GM19324 (cell line): ENCODE measurements around the gene CMTR2.
A peak's percentile ranks its signal among the peaks of the same experiment; 100 is the strongest.
"Not testable (repeated sequence)": the region's sequence is repeated elsewhere in the genome, so short reads cannot be mapped to it uniquely, and the experiment has no call there.

ENCODE experiments used
- ATAC-seq: cut with Tn5 transposase; IDR thresholded peaks from one replicate; pipeline ENCODE4 v1.9.1; 2021; ENCODE audit warnings: mild to moderate bottlenecking, moderate library complexity; ENCODE audit not compliant: unreplicated experiment, low FRiP score

Gene CMTR2, protein sequence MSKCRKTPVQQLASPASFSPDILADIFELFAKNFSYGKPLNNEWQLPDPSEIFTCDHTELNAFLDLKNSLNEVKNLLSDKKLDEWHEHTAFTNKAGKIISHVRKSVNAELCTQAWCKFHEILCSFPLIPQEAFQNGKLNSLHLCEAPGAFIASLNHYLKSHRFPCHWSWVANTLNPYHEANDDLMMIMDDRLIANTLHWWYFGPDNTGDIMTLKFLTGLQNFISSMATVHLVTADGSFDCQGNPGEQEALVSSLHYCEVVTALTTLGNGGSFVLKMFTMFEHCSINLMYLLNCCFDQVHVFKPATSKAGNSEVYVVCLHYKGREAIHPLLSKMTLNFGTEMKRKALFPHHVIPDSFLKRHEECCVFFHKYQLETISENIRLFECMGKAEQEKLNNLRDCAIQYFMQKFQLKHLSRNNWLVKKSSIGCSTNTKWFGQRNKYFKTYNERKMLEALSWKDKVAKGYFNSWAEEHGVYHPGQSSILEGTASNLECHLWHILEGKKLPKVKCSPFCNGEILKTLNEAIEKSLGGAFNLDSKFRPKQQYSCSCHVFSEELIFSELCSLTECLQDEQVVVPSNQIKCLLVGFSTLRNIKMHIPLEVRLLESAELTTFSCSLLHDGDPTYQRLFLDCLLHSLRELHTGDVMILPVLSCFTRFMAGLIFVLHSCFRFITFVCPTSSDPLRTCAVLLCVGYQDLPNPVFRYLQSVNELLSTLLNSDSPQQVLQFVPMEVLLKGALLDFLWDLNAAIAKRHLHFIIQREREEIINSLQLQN

DNA sequence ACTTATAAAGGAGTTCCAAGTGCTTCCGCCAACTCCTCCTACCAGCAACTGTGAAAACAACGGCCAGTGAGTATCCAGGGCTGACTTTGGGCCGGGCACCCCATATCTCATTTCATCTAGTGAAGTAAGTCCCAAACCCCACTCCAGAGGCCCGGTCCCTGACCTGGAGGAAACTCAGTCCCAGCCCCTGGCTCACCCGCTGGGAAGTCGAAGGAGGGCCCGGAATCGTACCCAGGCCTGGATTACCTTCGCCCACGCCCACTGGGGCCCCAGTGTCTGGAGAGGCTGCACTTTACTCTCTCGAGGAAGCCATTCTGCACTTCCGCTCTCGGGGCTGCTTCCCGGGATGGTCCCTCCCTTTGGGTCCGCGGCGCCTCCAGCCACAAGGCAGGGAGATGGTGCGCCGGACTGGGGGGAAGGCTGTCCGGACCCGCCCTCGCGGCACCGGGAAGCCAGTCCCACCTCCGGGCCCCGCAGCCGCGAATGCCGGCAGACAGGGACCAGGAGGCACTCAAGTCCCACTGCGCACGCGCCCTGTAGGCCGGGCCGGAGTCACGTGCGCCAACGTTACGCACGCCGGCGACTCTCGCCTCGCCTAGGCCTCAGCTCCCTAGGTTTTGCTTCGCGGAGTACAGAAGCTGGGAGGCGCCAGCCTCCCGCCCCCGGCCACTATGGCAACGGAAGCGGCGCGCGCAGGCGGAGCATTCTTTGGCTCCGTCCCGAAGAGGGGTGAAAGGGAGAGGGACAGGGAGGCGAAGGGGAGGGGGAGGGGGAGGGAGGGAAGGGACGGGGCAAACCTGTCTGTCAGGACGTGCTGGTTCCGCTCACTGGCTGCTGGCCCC lies at the start of gene CMTR2:
TSS of gene CMTR2 (minus strand) at position 513 of the 842 bp plus-strand sequence. CDS start 3,482 bp downstream, outside the sequence.
- peak; percentile 95 for ATAC-seq

DNA sequence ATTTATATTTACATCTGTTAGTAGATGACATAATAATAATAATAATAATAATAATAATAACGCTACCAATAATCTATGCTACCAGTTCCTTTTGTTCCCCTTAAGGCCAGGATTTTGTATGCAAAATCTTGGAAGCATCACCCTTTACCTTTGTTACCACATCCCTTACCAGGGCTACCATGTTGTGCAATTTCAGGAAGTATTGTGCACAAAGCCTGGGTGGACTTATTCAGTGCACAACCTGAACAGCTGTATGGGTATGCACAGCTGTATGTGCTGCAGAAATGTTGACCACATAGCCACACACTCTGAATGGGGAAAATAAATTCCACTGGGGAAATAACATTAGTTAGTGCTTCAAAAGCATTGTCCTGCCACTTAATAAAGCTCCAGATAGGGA lies 49.4 kb upstream of the CMTR2 start:
- no peak for ATAC-seq

DNA sequence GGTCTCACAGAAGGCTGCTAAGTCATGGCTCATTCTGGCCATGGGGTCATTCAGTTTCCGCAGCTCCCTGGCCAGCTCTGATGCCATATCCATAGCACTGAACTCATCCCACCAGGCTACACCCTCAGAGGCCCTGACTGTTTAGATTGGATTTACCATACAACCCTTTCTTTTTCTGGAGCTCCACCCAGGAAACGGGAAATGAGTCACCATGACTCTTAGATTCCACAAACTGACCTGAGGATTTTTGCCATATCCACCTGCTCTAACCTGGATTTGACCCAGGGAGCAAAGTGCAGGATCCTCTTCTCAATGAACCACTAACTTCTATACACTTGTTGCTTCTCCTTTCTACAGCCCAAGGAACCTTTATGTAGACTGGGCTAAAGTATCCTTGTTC lies 49.0 kb upstream of the CMTR2 start:
- ATAC-seq = no peak

DNA sequence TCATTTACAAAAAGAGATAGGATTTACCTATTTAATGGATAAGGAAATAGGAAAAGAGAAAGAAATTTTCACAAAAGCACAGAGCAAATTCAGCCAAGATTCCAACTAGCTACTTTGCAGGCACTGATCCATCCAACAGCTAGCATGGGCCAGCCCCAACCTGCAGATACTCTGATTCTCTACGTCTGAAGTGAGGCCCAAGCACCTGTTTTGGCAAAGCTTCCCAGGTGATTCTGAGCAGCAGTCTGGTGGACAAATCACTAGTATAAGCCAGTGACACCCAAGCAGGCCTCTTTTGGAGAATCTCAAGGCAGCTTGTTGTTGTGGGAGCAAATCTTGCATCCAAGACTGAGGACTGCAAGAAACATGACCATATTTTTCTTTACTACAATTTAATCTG lies 48.4 kb upstream of the CMTR2 start:
- ATAC-seq = no peak

DNA sequence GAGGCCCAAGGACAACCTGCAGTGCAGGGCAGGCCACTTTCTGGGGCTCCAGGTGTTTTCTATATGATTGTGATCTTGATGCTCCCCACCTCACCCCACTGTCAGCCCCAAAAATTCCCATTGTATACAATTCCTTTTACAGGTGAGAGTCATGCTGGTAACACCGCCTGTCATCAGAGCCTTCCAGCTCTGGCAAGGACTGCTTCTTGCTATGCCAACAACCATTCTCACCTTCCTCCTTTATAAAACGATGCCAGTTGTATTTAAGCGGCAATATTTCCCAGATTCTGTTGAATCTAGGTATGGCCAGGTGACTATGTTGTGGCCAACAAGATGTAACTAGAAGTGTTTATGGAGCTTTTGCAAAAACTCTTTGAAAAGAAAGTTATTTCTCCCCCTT lies 38.9 kb upstream of the CMTR2 start:
- ATAC-seq = no peak

DNA sequence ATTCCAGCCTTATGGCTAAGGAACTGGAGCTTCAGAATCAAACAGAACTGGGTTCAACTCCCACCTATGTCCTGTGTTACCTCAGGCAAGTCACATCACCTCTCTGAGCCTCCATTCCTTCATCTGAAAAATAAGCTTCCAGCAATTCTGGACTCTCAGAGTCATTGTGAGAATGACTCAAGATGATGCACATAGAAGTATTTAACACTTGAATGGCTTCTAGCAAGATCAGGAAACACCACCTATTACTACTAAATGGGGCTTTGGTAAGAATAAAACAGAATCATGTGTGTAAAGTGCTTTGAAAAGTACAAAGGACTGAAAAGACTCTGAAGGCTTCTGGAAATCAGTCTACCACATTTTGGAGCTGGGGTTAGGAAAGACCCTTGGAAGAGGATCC lies 38.5 kb upstream of the CMTR2 start:
- no peak for ATAC-seq

DNA sequence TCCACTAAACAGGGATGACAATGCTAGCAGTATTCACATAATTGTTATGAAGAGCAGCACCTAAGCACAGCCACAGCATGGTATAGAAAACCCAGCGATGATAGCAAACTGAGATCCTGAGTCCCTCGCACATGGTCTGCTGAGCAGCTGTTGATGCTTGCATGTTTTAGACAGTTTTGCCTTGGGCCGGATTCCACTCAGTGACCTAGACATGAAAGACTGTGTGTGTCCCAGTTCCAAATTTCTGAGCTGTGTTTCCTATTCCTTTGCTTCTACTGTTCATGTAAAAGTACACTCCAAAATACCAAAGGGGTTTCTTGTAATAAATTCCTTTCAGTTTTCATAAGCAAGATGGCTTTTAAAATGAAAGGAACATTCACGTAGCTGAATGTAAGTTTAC lies 30.8 kb upstream of the CMTR2 start:
- no peak for ATAC-seq

DNA sequence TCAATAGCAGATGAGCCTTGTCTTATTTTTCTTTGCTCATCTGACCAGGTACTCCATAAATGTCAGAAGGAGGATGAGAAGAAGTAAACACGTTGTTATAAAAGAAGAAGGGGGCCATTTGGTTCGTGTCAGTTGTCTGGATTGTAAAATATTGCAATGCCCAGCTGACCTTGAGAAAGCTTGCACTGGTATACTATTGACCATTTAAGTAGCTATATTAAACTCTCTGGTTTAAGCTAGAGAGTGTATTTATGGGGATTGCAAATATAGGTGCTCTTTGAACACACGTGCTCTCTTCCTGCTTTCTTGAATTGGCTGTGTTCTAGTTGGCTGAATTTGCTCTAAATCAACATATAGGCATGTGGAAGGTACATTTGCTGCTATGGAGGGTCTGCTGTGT lies 26.1 kb upstream of the CMTR2 start:
- no peak for ATAC-seq

DNA sequence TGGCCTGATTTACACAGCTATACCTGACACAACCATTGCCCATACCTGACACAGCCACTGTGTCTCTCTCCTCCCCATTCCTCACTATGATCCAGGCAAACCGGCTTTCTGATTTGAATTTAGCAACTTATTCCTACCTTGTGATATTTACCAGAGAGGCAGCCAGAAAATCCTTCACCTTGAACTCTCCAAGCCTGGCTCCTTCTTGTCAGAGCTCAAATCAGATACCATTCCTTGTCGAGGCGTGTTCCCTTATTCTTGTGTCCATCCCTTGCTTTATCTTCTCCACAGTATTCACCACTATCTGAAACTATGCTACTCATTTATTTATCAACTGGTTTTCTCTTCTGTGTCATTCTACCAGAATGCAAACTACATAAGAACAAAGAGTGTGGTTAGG lies 24.4 kb upstream of the CMTR2 start:
- not testable (repeated sequence) for ATAC-seq

DNA sequence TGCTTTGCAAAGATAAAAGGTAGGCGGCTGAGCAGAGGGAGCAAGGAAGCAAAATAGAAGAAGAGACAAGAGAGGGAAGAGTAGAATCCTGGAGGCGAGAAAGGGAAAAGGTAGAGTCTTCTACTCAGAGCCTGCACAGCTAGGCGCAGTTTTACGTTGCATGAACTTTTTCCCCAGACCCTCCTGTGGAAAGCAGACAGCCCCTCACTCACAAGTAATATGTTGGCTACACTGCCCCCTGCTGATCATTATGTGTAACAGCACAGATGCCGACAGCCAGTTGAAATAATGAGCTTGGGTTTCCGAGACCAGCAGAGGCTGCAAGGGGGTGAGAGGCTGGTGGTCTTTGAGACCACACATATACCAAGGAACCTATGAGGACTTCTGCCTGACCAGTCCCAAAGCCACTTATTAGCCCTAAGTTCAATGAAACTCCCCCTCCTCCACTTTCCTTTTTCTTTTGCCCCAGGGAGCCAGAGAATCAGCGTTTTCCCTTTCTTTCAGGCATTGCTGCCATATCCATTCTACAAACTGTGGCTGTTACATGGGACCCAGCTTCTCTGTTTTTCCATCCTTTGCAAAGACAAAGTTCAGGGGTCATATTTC lies 22.5 kb upstream of the CMTR2 start:
- ATAC-seq = no peak

DNA sequence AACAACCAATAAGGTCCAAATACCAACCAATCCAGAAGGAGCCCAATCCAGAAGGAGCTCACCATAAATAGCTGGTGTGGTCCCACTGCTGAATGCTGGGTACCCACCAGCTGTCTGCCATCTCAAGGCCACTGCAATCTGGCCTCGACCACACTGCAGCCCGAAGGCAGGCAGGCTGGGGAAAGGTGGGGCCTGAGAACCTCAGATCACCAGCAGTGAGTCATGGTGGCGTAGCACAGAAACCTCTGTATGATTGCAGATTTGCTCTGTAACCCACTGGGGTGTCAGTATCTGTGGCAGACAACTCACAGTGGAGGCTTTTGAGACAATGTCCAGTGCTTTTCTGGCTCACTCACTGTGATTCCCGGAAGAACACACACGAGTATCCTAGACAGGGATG lies 14.7 kb upstream of the CMTR2 start:
- ATAC-seq = no peak

DNA sequence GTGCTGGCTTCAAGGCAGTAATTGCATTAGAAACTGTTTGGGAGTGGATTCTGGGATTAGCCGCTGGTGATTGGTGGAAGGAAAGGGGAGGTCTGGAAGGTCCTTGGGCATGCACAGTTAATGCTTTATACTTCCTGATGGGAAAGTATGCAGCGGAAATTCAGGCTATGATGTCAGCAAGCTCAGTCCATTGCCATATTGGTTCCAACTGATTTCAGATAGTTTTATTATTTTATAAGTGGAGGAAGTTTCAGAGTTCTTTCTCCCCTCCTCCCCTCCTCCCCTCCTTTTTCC lies 8.1 kb upstream of the CMTR2 start:
- no peak for ATAC-seq

DNA sequence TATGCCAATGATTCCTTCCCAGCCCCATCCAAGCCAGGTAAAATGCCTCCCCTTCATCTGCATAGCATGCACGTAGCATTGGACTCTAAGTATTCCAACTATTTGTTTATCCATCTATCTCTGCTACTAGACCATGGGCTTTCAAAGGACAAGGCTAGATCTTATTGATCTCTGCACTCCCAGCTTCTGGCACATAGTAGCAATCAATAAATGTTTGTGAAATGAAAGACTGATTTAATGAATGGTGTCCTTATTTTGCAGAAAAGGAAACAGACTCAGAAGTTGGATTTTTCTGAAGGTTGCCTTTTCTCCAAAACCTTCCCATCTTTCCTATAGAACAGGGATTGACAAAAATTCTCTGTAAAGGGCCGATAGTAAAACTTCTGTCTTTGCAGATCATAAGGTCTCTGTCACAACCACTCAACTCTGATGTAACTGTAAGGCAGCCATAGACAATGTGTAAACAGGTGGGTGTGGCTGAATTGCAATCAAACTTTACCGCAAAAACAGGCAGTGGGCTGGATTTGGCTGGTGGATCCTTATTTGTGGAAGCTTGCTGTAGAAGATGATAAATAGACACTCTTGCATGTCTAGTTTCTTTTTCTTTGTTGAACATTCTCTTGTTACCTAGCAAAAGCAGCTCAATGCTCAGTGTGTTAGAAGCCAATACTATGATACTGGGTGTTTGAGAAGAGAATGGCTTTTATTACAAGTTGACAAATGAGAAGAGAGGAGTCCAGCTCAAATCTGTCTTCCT lies 7.6 kb upstream of the CMTR2 start:
- ATAC-seq = no peak

DNA sequence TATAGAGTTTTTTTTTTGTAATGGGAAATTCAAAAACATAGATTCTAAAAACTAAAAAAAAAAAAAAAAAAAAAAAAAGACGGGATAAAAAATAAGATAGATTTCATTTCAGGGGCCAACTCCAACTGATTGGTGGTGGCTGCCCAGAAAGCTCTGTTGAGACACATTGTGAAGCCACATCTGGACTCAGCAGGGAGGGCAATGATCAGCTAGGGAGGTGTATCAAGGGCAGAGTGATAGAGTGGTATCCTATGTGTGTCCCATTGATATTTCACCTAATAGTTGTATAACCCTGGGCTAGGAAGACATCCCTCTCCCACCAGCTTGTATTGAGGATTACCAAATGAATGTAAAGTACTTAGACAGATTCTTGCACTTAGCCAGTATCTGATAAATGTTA lies 6.7 kb upstream of the CMTR2 start:
- no peak for ATAC-seq

DNA sequence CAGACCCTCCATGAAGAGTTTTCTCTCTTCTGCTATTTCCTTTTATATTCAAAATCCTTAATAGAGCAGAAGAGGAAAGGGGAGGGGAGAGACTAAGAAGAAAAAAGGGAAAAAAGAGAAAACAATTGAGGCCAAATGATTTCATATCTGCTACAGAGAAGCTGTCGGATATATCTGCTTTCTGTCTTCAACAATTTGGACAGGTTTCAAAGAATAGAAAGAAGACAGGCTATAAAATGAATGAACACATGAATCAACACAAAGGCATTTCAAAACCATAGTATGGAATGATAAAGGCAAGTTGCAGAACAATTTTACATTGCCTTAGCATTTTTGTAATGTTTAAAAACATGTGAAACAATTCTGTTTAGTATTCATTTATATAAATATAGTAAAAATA lies 4.7 kb upstream of the CMTR2 start:
- ATAC-seq = no peak

DNA sequence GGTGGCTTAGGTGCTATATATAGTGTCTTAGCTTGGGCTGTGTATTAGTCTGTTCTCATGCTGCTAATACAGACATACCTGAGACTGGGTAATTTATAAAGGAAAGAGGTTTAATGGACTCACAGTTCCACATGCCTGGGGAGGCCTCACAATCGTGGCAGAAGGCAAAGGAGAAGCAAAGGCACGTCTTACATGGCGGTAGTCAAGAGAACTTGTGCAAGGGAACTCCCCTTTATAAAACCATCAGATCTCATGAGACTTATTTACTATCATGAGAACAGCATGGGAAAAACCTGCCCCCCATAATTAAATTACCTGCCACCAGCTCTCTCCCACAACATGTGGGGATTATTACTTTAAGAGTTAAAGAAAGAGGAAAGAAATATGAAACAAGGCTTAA lies 2.9 kb upstream of the CMTR2 start:
- ATAC-seq = not testable (repeated sequence)

DNA sequence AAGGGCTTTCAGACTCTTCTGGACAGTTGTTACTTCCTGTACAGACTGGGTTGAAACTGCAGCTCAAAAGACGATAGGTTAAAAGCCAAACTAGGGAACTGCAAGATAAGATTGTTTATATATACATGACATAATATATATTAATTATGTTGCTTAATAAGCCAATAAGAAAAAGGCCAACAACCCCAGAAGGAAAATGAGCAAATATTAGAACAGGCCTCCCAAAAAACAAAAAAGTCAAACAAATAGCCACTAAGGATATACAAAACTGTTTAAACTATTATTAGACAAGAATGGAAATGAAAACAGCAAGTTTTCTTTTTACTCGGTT lies 495 bp upstream of the CMTR2 start:
- no peak for ATAC-seq

DNA sequence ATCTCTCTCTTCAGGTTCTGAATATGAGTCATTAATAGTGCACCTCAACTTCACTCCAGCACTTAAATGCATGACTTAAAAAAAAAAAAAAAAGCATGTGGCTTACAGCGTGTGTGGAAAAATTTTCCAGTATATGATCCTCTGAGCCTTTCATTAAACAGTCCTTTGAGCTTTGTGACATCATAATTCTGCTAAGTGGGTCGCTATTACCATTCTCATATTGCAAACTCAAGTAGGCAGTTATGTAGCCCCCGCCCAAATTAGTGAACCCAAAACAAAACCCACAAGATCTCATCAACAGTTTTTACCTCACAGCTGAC lies 672 bp downstream of the CMTR2 start:
- no peak for ATAC-seq

DNA sequence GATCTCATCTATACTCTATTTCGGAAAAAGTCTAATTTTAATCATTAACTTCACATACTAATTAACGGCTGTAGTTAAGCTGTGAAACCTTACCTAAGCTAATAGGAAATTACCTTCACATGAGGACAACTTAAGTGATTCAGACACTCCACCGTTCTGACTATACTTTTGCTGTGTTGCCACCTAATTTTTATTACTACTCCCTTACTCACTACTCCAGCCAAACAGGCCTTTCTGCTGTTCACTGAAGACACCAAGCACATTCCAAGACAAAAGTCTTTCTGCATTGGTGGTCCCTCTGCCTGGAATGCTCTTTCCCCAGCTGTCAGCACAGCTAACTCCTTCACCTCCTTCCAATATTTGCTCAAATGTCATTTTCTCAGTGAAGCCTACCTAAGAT lies 1.3 kb downstream of the CMTR2 start:
- ATAC-seq = no peak

DNA sequence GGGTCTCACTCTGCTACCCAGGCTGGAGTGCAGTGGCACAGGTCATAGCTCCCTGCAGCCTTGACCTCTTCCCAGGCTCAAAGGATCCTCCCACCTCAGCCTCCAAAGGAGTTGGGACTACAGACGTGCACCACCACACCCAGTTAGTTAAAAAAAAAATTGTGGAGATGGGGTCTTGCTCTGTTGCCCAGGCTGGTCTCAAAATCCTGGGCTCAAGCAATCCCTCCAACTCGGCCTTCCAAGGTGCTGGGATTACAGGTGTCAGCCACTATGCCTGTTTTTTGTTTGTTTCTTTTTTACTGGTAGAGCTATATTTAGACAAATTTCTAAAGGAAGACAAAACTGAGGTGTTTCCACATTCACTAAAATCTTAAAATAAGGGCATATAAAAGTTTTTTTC lies 1.7 kb downstream of the CMTR2 start:
- no peak for ATAC-seq
